Activated CD4-positive, alpha-beta T cell treated with anti-CD3 and anti-CD28 coated beads, Interleukin-10, Interleukin-2, amounts not matched to agents 100 ng/mL and 50 ng/mL, durations not matched to agents 16 hours and 8 hours (primary cell): ENCODE results near the gene PROCA1.

Source experiments
- DNase-seq: peaks from one replicate; pipeline ENCODE4 v3.0.0-alpha.2; 2020

PROCA1 gene

GRCh38 chr17:28705728-28706334 lies 5.9 kb downstream of the PROCA1 start:
- no peak for DNase-seq

GRCh38 chr17:28705074-28705659 lies 6.5 kb downstream of the PROCA1 start:
- no peak for DNase-seq

GRCh38 chr17:28704219-28704858 lies 7.3 kb downstream of the PROCA1 start:
- DNase-seq, result no peak

GRCh38 chr17:28703552-28704218 lies 8.0 kb downstream of the PROCA1 start:
- no peak for DNase-seq

GRCh38 chr17:28702752-28703150 lies 8.9 kb downstream of the PROCA1 start:
- no peak for DNase-seq

GRCh38 chr17:28702026-28702751 lies 9.5 kb downstream of the PROCA1 start:
- DNase-seq, result no peak

- no peak for DNase-seq
Measured at GRCh38 chr17:28700830-28701492, 10.7 kb downstream of the PROCA1 start.

GRCh38 chr17:28700278-28700677 lies 11.4 kb downstream of the PROCA1 start:
- no peak for DNase-seq

GRCh38 chr17:28698253-28698941 lies 13.3 kb downstream of the PROCA1 start:
- DNase-seq, result no peak

GRCh38 chr17:28693869-28694268 lies 17.8 kb downstream of the PROCA1 start:
- DNase-seq, result no peak

- no peak for DNase-seq
Measured at GRCh38 chr17:28689011-28689410, 22.7 kb downstream of the PROCA1 start.

- no peak for DNase-seq
Measured at GRCh38 chr17:28688481-28688880, 23.2 kb downstream of the PROCA1 start.

- DNase-seq, result no peak
Measured at GRCh38 chr17:28686296-28686695, 25.4 kb downstream of the PROCA1 start.

- no peak for DNase-seq
Measured at GRCh38 chr17:28685366-28685765, 26.3 kb downstream of the PROCA1 start.

- DNase-seq, result no peak
Measured at GRCh38 chr17:28684963-28685362, 26.7 kb downstream of the PROCA1 start.

- DNase-seq, result no peak
Measured at GRCh38 chr17:28682655-28683054, 29.0 kb downstream of the PROCA1 start.

GRCh38 chr17:28675980-28676379 lies 35.7 kb downstream of the PROCA1 start:
- peak; percentile 13 for DNase-seq

GRCh38 chr17:28675490-28675889 lies 36.2 kb downstream of the PROCA1 start:
- no peak for DNase-seq

- no peak for DNase-seq
Measured at GRCh38 chr17:28669918-28670317, 41.8 kb downstream of the PROCA1 start.

GRCh38 chr17:28667870-28668269 lies 43.8 kb downstream of the PROCA1 start:
- DNase-seq, result no peak

- no peak for DNase-seq
Measured at GRCh38 chr17:28665994-28666393, 45.7 kb downstream of the PROCA1 start.

- DNase-seq, result no peak
Measured at GRCh38 chr17:28663723-28664122, 48.0 kb downstream of the PROCA1 start.
